ENCODE results near the gene MVB12B.

GRCh38 chr9:126363250-126363649, 36.6 kb downstream of the MVB12B start:
- no peak for TF ChIP-seq CTCF (conservative IDR thresholded peaks at IDR 0.05 in 1 of 2, IDR thresholded peaks at IDR 0.05 in 1 of 2; ENCODE audit: extremely low read depth in 1 of 2, insufficient read depth in 1 of 2, low read depth in 1 of 2, low read length in 2 of 2)
- TF ChIP-seq EZH2 (IDR thresholded peaks at IDR 0.05; ENCODE audit: borderline replicate concordance, low read length), result no peak
